HepG2 (cell line): Measurements from ENCODE around the gene ENO1. TPM values are rescaled to one million over a fixed set of nuclear protein-coding genes. Genes with fewer than 3 reads are reported as not detected.

ENCODE experiments used
- CREB1 ChIP-seq, 2 experiments: fragments of 450-650 bp in 1 of 2; IDR thresholded peaks; 2 replicates each; pipeline ENCODE4 v1.6.1; 2016 to 2017; ENCODE audit warnings: control low read depth in 1 of 2, mild to moderate bottlenecking in 1 of 2, missing compliant biosample characterization in 1 of 2, missing genetic modification characterization in 1 of 2
- EEA1 ChIP-seq: sonication (generic); formaldehyde crosslinking; IDR thresholded peaks from 2 replicates; pipeline ENCODE4 v1.5.1; 2020; ENCODE audit warnings: mild to moderate bottlenecking, missing genetic modification reagents, borderline replicate concordance
- NR1H2 ChIP-seq: sonication (generic); formaldehyde crosslinking; IDR thresholded peaks from 2 replicates; pipeline ENCODE4 v1.8.1; 2022; ENCODE audit warnings: low read depth, missing genetic modification reagents, borderline replicate concordance
- PRMT3 ChIP-seq: sonication (generic); formaldehyde crosslinking; IDR thresholded peaks from 2 replicates; pipeline ENCODE4 v1.8.1; 2022; ENCODE audit warnings: low read depth, mild to moderate bottlenecking, moderate library complexity, missing genetic modification reagents, borderline replicate concordance
- SAP130 ChIP-seq: IDR thresholded peaks from 2 replicates; pipeline ENCODE4 v1.6.1; 2016; ENCODE audit warnings: low read depth
- XBP1 ChIP-seq: sonication (generic); formaldehyde crosslinking; IDR thresholded peaks from 2 replicates; pipeline ENCODE4 v1.5.0; 2020; ENCODE audit warnings: missing genetic modification reagents
- ZBTB21 ChIP-seq: sonication (generic); formaldehyde crosslinking; IDR thresholded peaks from 2 replicates; pipeline ENCODE4 v1.4.0; 2020; ENCODE audit warnings: missing genetic modification reagents
- ZC3H4 ChIP-seq: sonication (generic); formaldehyde crosslinking; IDR thresholded peaks from 2 replicates; pipeline ENCODE4 v1.4.0; 2020; ENCODE audit warnings: missing genetic modification reagents, borderline replicate concordance
- ZNF260 ChIP-seq: sonication (generic); formaldehyde crosslinking; IDR thresholded peaks from 2 replicates; pipeline ENCODE4 v1.4.0; 2020; ENCODE audit warnings: missing genetic modification reagents, low read depth, mild to moderate bottlenecking, borderline replicate concordance
- ZNF329 ChIP-seq: sonication (generic); formaldehyde crosslinking; IDR thresholded peaks from 2 replicates; pipeline ENCODE4 v1.9.0; 2021; ENCODE audit warnings: low read depth, mild to moderate bottlenecking, missing genetic modification reagents
- ZNF33B ChIP-seq: sonication (generic); formaldehyde crosslinking; IDR thresholded peaks from 2 replicates; pipeline ENCODE4 v1.5.1; 2020; ENCODE audit warnings: mild to moderate bottlenecking, missing genetic modification reagents
- ZNF563 ChIP-seq: sonication (generic); formaldehyde crosslinking; IDR thresholded peaks from 2 replicates; pipeline ENCODE4 v1.8.0; 2022; ENCODE audit warnings: mild to moderate bottlenecking, moderate library complexity, missing genetic modification reagents
- ZSCAN20 ChIP-seq: sonication (generic); formaldehyde crosslinking; IDR thresholded peaks from 2 replicates; pipeline ENCODE4 v1.4.0; 2020; ENCODE audit warnings: missing genetic modification reagents, mild to moderate bottlenecking, borderline replicate concordance
- polyA plus RNA-seq, 8 experiments: library from polyadenylated mRNA; depleted of rRNA in 3 of 8; stranded (reverse) in 7 of 8; unstranded in 1 of 8; fragments of >200 nt; fragmentation: Illumina TruSeq in 4 of 8; extraction: Trizol in 4 of 8; gene quantifications; 2 replicates each; pipeline versions ENCODE4 v1.2.1 to v1.2.3, GENCODE V29; 2011 to 2016; ENCODE audit warnings: low read depth in 4 of 8, missing spikeins in 1 of 8, mixed read lengths in 1 of 8; ENCODE audit not compliant: insufficient read depth in 1 of 8
- total RNA-seq, 5 experiments: library from RNA; depleted of rRNA; stranded (reverse); fragments of >200 nt; fragmentation: Illumina TruSeq; extraction: Trizol; gene quantifications; 2 replicates each; pipeline ENCODE4 v1.2.3, GENCODE V29; 2016; ENCODE audit warnings: low read depth in 1 of 5
- TF ChIP-seq, protein P1 (sequence below): sonication (generic); formaldehyde crosslinking; IDR thresholded peaks from 2 replicates; pipeline ENCODE4 v1.4.0; 2020; ENCODE audit warnings: missing genetic modification reagents
- TF ChIP-seq, protein P2 (sequence below): sonication (generic); formaldehyde crosslinking; IDR thresholded peaks from 2 replicates; pipeline ENCODE4 v1.5.1; 2020; ENCODE audit warnings: missing genetic modification reagents, mild to moderate bottlenecking, borderline replicate concordance
- TF ChIP-seq, protein P3 (sequence below): fragments of 450-650 bp; IDR thresholded peaks from 2 replicates; pipeline ENCODE4 v1.6.1; 2016
- TF ChIP-seq, protein P4 (sequence below): sonication (generic); formaldehyde crosslinking; IDR thresholded peaks from 2 replicates; pipeline ENCODE4 v1.5.1; 2020; ENCODE audit warnings: mild to moderate bottlenecking, missing genetic modification reagents, borderline replicate concordance

The ENO1 gene
- total and polyA plus RNA-seq, 2 of the 13 experiments (the other 11 are each of a cell fraction or from before 2014, with no cell fraction given) = 1,559 to 3,103 TPM

DNA sequence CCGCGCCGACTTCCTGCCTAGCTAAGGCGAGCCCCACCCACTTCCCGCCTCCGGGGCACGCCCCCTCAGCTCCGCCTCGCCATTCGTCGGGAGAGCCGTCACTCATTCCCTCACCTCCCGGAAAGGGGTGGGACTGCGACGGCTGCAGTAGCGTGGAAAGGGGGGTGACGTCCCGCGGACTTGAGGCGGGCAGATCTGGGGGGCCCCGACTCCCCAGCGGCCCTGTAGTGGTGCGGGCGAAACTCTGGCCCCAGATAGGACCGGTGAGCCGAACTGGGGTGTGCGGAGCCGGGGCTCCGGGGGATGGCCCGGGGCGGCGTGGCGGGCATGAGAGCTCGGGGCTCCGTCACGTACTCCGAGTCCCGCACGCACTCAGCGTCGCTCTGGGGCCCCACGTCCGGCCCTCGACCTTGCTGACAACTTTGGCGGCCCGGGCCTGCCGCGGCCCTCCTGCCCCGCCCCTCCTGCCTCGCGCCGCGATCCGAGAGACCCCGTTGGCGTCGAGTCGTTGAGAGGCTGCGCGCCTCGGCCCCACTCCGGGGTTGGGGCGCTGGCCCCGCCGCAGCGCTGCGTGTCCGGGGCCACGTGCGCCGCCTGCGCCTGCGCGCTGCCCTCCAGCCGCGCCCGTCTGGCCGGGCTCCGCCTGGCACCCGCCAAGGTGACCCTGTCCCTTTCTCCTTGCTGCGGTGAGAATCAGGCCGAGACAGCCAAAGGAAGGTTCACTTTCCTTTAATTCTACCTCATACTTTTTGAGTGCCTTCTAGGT, 395 bp upstream of the ENO1 start (continued):
- TF ChIP-seq, protein P1, sequence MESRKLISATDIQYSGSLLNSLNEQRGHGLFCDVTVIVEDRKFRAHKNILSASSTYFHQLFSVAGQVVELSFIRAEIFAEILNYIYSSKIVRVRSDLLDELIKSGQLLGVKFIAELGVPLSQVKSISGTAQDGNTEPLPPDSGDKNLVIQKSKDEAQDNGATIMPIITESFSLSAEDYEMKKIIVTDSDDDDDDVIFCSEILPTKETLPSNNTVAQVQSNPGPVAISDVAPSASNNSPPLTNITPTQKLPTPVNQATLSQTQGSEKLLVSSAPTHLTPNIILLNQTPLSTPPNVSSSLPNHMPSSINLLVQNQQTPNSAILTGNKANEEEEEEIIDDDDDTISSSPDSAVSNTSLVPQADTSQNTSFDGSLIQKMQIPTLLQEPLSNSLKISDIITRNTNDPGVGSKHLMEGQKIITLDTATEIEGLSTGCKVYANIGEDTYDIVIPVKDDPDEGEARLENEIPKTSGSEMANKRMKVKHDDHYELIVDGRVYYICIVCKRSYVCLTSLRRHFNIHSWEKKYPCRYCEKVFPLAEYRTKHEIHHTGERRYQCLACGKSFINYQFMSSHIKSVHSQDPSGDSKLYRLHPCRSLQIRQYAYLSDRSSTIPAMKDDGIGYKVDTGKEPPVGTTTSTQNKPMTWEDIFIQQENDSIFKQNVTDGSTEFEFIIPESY (CRISPR knock-in tag) = no peak
- TF ChIP-seq, protein P2, sequence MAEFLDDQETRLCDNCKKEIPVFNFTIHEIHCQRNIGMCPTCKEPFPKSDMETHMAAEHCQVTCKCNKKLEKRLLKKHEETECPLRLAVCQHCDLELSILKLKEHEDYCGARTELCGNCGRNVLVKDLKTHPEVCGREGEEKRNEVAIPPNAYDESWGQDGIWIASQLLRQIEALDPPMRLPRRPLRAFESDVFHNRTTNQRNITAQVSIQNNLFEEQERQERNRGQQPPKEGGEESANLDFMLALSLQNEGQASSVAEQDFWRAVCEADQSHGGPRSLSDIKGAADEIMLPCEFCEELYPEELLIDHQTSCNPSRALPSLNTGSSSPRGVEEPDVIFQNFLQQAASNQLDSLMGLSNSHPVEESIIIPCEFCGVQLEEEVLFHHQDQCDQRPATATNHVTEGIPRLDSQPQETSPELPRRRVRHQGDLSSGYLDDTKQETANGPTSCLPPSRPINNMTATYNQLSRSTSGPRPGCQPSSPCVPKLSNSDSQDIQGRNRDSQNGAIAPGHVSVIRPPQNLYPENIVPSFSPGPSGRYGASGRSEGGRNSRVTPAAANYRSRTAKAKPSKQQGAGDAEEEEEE = no peak
- TF ChIP-seq ZNF260 (CRISPR knock-in tag) (no peak), ZBTB21 (CRISPR knock-in tag) (no peak), ZNF33B (CRISPR knock-in tag) (peak; percentile 91; the same call in 1 of the 2 replicates), ZNF563 (peak; percentile 97), ZSCAN20 (CRISPR knock-in tag) (peak; percentile 97; the same call in 1 of the 2 replicates), ZC3H4 (CRISPR knock-in tag) (no peak; the same call in 1 of the 2 replicates), XBP1 (CRISPR knock-in tag) (no peak; the same call in 1 of the 2 replicates), SAP130 (CRISPR knock-in tag) (peak; percentile 68; the same call in 1 of the 2 replicates), NR1H2 (CRISPR knock-in tag) (peak; percentile 76; the same call in 1 of the 2 replicates), EEA1 (peak; percentile 99), PRMT3 (CRISPR knock-in tag) (peak; percentile 100), ZNF329 (peak; percentile 94; the same call in 1 of the 2 replicates), CREB1 (IDR thresholded peaks at IDR 0.05) (peak; percentile 85), CREB1 (CRISPR knock-in tag; IDR thresholded peaks at IDR 0.05) (peak; percentile 90)
- TF ChIP-seq, protein P3, sequence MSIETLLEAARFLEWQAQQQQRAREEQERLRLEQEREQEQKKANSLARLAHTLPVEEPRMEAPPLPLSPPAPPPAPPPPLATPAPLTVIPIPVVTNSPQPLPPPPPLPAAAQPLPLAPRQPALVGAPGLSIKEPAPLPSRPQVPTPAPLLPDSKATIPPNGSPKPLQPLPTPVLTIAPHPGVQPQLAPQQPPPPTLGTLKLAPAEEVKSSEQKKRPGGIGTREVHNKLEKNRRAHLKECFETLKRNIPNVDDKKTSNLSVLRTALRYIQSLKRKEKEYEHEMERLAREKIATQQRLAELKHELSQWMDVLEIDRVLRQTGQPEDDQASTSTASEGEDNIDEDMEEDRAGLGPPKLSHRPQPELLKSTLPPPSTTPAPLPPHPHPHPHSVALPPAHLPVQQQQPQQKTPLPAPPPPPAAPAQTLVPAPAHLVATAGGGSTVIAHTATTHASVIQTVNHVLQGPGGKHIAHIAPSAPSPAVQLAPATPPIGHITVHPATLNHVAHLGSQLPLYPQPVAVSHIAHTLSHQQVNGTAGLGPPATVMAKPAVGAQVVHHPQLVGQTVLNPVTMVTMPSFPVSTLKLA = 0 out of 2 replicates have a peak, but pooled peaks have one; percentile 15
- TF ChIP-seq, protein P4, sequence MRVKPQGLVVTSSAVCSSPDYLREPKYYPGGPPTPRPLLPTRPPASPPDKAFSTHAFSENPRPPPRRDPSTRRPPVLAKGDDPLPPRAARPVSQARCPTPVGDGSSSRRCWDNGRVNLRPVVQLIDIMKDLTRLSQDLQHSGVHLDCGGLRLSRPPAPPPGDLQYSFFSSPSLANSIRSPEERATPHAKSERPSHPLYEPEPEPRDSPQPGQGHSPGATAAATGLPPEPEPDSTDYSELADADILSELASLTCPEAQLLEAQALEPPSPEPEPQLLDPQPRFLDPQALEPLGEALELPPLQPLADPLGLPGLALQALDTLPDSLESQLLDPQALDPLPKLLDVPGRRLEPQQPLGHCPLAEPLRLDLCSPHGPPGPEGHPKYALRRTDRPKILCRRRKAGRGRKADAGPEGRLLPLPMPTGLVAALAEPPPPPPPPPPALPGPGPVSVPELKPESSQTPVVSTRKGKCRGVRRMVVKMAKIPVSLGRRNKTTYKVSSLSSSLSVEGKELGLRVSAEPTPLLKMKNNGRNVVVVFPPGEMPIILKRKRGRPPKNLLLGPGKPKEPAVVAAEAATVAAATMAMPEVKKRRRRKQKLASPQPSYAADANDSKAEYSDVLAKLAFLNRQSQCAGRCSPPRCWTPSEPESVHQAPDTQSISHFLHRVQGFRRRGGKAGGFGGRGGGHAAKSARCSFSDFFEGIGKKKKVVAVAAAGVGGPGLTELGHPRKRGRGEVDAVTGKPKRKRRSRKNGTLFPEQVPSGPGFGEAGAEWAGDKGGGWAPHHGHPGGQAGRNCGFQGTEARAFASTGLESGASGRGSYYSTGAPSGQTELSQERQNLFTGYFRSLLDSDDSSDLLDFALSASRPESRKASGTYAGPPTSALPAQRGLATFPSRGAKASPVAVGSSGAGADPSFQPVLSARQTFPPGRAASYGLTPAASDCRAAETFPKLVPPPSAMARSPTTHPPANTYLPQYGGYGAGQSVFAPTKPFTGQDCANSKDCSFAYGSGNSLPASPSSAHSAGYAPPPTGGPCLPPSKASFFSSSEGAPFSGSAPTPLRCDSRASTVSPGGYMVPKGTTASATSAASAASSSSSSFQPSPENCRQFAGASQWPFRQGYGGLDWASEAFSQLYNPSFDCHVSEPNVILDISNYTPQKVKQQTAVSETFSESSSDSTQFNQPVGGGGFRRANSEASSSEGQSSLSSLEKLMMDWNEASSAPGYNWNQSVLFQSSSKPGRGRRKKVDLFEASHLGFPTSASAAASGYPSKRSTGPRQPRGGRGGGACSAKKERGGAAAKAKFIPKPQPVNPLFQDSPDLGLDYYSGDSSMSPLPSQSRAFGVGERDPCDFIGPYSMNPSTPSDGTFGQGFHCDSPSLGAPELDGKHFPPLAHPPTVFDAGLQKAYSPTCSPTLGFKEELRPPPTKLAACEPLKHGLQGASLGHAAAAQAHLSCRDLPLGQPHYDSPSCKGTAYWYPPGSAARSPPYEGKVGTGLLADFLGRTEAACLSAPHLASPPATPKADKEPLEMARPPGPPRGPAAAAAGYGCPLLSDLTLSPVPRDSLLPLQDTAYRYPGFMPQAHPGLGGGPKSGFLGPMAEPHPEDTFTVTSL (CRISPR knock-in tag) = peak; percentile 54
